HepG2 (cell line): ENCODE data around the gene CDK3.

Experiments used
- ESRRA ChIP-seq: sonication (generic); formaldehyde crosslinking; IDR thresholded peaks from 2 replicates; pipeline ENCODE4 v1.5.1; 2020; ENCODE audit warnings: mild to moderate bottlenecking, low read depth, missing genetic modification reagents
- NR1H2 ChIP-seq: sonication (generic); formaldehyde crosslinking; IDR thresholded peaks from 2 replicates; pipeline ENCODE4 v1.8.1; 2022; ENCODE audit warnings: low read depth, missing genetic modification reagents, borderline replicate concordance
- STAT5B ChIP-seq: sonication (generic); formaldehyde crosslinking; IDR thresholded peaks from 2 replicates; pipeline ENCODE4 v1.4.0; 2020; ENCODE audit warnings: missing genetic modification reagents
- ZBTB21 ChIP-seq: sonication (generic); formaldehyde crosslinking; IDR thresholded peaks from 2 replicates; pipeline ENCODE4 v1.4.0; 2020; ENCODE audit warnings: missing genetic modification reagents
- ZC3H4 ChIP-seq: sonication (generic); formaldehyde crosslinking; IDR thresholded peaks from 2 replicates; pipeline ENCODE4 v1.4.0; 2020; ENCODE audit warnings: missing genetic modification reagents, borderline replicate concordance
- ZNF577 ChIP-seq: sonication (generic); formaldehyde crosslinking; IDR thresholded peaks from 2 replicates; pipeline ENCODE4 v1.4.0; 2020; ENCODE audit warnings: mild to moderate bottlenecking, low read depth, missing genetic modification reagents, borderline replicate concordance
- TF ChIP-seq, protein P1 (sequence below): sonication (generic); formaldehyde crosslinking; IDR thresholded peaks from 2 replicates; pipeline ENCODE4 v1.4.0; 2020; ENCODE audit warnings: missing genetic modification reagents, mild to moderate bottlenecking, borderline replicate concordance
- TF ChIP-seq, protein P2 (sequence below): sonication (generic); formaldehyde crosslinking; IDR thresholded peaks from 2 replicates; pipeline ENCODE4 v1.5.0; 2020; ENCODE audit warnings: missing genetic modification reagents
- TF ChIP-seq, protein P3 (sequence below): sonication (generic); formaldehyde crosslinking; IDR thresholded peaks from 2 replicates; pipeline ENCODE4 v1.8.0; 2022; ENCODE audit warnings: missing genetic modification reagents, mild to moderate bottlenecking, moderate library complexity, borderline replicate concordance
- TF ChIP-seq, protein P4 (sequence below): sonication (generic); formaldehyde crosslinking; IDR thresholded peaks from 2 replicates; pipeline ENCODE4 v1.4.0; 2020; ENCODE audit warnings: mild to moderate bottlenecking, missing genetic modification reagents

DNA sequence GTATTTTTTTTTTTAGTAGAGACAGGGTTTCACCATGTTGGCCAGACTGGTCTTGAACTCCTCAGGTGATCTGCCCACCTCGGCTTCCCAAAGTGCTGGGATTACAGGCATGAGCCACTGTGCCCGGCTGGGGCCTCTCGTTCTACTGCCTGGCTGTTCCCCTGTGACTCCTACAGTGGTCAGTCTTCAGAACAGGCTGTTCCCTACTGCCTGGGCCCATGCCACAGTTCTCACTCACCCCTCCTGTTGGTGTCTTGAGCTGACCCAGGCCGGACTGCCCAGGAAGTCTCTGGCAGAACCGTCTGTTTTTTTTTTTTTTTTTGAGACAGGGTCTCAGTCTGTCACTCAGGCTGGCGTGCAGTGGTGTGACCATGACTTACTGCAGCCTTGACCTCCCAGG, 3.3 kb downstream of the CDK3 start:
- TF ChIP-seq STAT5B (no peak), ESRRA (CRISPR knock-in tag) (no peak), ZNF577 (no peak), ZBTB21 (CRISPR knock-in tag) (no peak), ZC3H4 (CRISPR knock-in tag) (no peak), NR1H2 (CRISPR knock-in tag) (no peak)
- TF ChIP-seq, protein P1, sequence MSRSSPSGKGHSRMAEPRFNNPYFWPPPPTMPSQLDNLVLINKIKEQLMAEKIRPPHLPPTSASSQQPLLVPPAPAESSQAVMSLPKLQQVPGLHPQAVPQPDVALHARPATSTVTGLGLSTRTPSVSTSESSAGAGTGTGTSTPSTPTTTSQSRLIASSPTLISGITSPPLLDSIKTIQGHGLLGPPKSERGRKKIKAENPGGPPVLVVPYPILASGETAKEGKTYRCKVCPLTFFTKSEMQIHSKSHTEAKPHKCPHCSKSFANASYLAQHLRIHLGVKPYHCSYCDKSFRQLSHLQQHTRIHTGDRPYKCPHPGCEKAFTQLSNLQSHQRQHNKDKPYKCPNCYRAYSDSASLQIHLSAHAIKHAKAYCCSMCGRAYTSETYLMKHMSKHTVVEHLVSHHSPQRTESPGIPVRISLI (CRISPR knock-in tag) = peak; percentile 23; the same call in 1 of the 2 replicates
- TF ChIP-seq, protein P2, sequence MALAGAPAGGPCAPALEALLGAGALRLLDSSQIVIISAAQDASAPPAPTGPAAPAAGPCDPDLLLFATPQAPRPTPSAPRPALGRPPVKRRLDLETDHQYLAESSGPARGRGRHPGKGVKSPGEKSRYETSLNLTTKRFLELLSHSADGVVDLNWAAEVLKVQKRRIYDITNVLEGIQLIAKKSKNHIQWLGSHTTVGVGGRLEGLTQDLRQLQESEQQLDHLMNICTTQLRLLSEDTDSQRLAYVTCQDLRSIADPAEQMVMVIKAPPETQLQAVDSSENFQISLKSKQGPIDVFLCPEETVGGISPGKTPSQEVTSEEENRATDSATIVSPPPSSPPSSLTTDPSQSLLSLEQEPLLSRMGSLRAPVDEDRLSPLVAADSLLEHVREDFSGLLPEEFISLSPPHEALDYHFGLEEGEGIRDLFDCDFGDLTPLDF = no peak
- TF ChIP-seq, protein P3, sequence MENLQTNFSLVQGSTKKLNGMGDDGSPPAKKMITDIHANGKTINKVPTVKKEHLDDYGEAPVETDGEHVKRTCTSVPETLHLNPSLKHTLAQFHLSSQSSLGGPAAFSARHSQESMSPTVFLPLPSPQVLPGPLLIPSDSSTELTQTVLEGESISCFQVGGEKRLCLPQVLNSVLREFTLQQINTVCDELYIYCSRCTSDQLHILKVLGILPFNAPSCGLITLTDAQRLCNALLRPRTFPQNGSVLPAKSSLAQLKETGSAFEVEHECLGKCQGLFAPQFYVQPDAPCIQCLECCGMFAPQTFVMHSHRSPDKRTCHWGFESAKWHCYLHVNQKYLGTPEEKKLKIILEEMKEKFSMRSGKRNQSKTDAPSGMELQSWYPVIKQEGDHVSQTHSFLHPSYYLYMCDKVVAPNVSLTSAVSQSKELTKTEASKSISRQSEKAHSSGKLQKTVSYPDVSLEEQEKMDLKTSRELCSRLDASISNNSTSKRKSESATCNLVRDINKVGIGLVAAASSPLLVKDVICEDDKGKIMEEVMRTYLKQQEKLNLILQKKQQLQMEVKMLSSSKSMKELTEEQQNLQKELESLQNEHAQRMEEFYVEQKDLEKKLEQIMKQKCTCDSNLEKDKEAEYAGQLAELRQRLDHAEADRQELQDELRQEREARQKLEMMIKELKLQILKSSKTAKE (CRISPR knock-in tag) = no peak
- TF ChIP-seq, protein P4, sequence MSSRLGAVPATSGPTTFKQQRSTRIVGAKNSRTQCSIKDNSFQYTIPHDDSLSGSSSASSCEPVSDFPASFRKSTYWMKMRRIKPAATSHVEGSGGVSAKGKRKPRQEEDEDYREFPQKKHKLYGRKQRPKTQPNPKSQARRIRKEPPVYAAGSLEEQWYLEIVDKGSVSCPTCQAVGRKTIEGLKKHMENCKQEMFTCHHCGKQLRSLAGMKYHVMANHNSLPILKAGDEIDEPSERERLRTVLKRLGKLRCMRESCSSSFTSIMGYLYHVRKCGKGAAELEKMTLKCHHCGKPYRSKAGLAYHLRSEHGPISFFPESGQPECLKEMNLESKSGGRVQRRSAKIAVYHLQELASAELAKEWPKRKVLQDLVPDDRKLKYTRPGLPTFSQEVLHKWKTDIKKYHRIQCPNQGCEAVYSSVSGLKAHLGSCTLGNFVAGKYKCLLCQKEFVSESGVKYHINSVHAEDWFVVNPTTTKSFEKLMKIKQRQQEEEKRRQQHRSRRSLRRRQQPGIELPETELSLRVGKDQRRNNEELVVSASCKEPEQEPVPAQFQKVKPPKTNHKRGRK (CRISPR knock-in tag) = no peak
